Right lobe of liver (tissue), 6 donors: ENCODE measurements around the gene FAM171A1. TPM values are rescaled to one million over a fixed set of nuclear protein-coding genes. Genes with fewer than 3 reads are reported as not detected.
"Not testable (repeated sequence)": the region's sequence is repeated elsewhere in the genome, so short reads cannot be mapped to it uniquely, and the experiment has no call there.

Source experiments
- ATAC-seq, 4 donors: fragments of 200-7000 bp; cut with Tn5 transposase; one replicate each; pipeline ENCODE4 v1.9.1; 2020; ENCODE audit warnings: mild to moderate bottlenecking in 4 of 4, moderate library complexity in 4 of 4
- DNase-seq, 3 donors: peaks; one replicate each; pipeline ENCODE4 v3.0.0-alpha.2; 2020
- H3K27ac ChIP-seq, 3 donors: fragments of 200-600 bp; one replicate each; pipeline ENCODE4 v1.8.0; 2022
- H3K27me3 ChIP-seq, 2 donors: fragments of 200-600 bp; one replicate each; pipeline ENCODE4 v1.8.0; 2022
- H3K36me3 ChIP-seq, 4 donors: fragments of 200-600 bp; sonication (generic) in 1 of 4; one replicate each; pipeline versions ENCODE4 v1.5.1 to v1.8.0; 2017 to 2022; ENCODE audit warnings: control low read depth in 1 of 4
- H3K4me1 ChIP-seq, 4 donors: fragments of 200-600 bp; sonication (generic) in 1 of 4; one replicate each; pipeline versions ENCODE4 v1.5.1 to v1.8.0; 2017 to 2022; ENCODE audit warnings: control low read depth in 1 of 4
- H3K4me3 ChIP-seq, 3 donors: fragments of 200-600 bp; one replicate each; pipeline ENCODE4 v1.8.0; 2022
- H3K9me3 ChIP-seq, 4 donors: fragments of 200-600 bp; sonication (generic) in 1 of 4; one replicate each; pipeline versions ENCODE4 v1.5.1 to v1.8.0; 2017 to 2022; ENCODE audit warnings: control low read depth in 1 of 4
- POLR2A ChIP-seq: fragments of 450-650 bp; IDR thresholded peaks from one replicate; pipeline ENCODE4 v1.6.1; 2017; ENCODE audit warnings: antibody characterized with exemption, mild to moderate bottlenecking
- WGBS: methylation state at CpG from one replicate; pipeline ENCODE4 v1.1.6; 2018; ENCODE audit warnings: low coverage, low lambda C conversion rate; ENCODE audit not compliant: insufficient coverage; ENCODE audit errors: missing lambda C conversion rate; 5-methylcytosine and 5-hydroxymethylcytosine counted together
- intact Hi-C, 2 donors: fragments of 100-400 bp; cut with DNase I; formaldehyde crosslinking; loops; one replicate each; pipeline versions ENCODE4 v1.11.2 to v1.14.1; 2022
- total RNA-seq, 6 experiments: library from RNA; depleted of rRNA in 2 of 6; stranded (reverse); fragments of >200 nt in 2 of 6; fragmentation: NEBNext Ultra II Directional in 3 of 6; extraction: Animal tissue kit (Norgen Biotek cat#: 25700) in 3 of 6; gene quantifications; one replicate each; pipeline versions ENCODE4 v1.1.0 to v1.2.4, GENCODE V29; 2016 to 2023
- TF ChIP-seq, protein P1 (sequence below), 4 donors: fragments of 200-600 bp in 3 of 4; fragments of 450-650 bp in 1 of 4; IDR thresholded peaks; one replicate each; pipeline versions ENCODE4 v1.5.1 to v1.8.0; 2016 to 2022; ENCODE audit warnings: antibody characterized with exemption in 4 of 4, mild to moderate bottlenecking in 2 of 4
- donor health status: DM: no; HTN: yes; CAD: no.
- donor health status: DM: no; HTN: no; CAD: no.
- donor health status: DM: no; HTN: no; CAD: no.
- donor health status: DM: no; HTN: yes; CAD: no.
- donor health status: DM: no; HTN: yes; CAD: no.

Gene FAM171A1
- total RNA-seq, 6 experiments from 2014 or later: 6.1 to 12.1 (median 10.3) TPM

DNA sequence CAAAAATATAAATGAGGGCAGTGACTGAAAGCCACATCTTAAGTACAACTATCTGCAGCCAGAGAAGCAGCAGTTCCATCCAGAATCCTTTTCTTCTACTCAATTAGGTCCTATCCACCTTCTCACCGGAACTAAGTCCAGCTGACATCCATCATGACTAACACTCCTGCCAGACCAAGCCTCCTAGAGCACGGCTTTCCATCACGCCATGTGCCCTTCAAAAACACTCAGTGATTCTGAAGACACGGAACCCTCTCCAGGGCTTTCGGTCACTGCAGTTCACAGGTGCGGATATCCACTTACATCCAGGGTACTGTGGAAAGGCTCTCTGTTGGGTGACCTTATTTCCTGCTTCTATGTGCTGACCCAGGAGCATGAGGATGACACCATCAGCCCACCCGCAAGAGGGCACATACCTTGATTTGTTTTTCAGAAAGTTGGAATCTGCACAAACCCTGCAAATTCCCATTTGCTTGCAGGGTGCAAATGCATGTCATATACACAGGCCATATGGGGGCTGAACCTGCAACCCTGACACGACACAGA, 64.3 kb downstream of the FAM171A1 start:
- no peak overlapping the region for H3K27ac ChIP-seq
- peaks cover 0 to 5% (median 2%) of the 10 kb centered on the region in 4 donors for H3K4me1 ChIP-seq
- no peaks in the 10 kb centered on the region for H3K36me3 ChIP-seq
- no peaks in the 10 kb centered on the region for H3K27me3 ChIP-seq
- no peak for TF ChIP-seq POLR2A
- TF ChIP-seq, protein P1, sequence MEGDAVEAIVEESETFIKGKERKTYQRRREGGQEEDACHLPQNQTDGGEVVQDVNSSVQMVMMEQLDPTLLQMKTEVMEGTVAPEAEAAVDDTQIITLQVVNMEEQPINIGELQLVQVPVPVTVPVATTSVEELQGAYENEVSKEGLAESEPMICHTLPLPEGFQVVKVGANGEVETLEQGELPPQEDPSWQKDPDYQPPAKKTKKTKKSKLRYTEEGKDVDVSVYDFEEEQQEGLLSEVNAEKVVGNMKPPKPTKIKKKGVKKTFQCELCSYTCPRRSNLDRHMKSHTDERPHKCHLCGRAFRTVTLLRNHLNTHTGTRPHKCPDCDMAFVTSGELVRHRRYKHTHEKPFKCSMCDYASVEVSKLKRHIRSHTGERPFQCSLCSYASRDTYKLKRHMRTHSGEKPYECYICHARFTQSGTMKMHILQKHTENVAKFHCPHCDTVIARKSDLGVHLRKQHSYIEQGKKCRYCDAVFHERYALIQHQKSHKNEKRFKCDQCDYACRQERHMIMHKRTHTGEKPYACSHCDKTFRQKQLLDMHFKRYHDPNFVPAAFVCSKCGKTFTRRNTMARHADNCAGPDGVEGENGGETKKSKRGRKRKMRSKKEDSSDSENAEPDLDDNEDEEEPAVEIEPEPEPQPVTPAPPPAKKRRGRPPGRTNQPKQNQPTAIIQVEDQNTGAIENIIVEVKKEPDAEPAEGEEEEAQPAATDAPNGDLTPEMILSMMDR (IDR thresholded peaks at IDR 0.05): no peak
- no peak overlapping the region for H3K4me3 ChIP-seq
- ATAC-seq (no peak), DNase-seq (no peak)
- H3K9me3 ChIP-seq: no peaks in the 10 kb centered on the region
- intact Hi-C loops: no loop called here
- WGBS: 93% methylated on average over 5 of the region's 8 CpGs

DNA sequence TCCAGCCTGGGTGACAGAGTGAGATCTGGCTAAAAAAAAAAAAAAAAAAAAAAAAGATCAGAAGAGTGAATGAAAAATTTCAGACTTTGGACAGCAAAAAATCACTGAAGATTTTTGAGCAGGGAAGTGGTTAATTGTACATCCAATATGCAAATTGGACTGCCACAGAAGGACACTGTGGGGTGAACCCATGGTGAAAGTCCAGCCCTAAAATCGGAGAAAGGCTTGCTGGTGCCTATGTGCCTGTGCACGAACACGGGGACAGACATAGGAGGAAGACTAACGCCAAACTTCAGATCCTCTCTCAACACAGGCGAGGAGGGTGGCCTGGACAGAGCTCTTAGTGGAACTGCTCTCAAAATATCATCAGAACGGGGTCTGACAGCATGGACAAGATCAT, 65.5 kb downstream of the FAM171A1 start:
- intact Hi-C loops: no loop called here
- TF ChIP-seq POLR2A: no peak
- TF ChIP-seq, protein P1 (IDR thresholded peaks at IDR 0.05): no peak
- no peak for DNase-seq
- Histone ChIP-seq H3K9me3 (no peaks in the 10 kb centered on the region), H3K4me3 (no peak overlapping the region), H3K27ac (no peak overlapping the region), H3K27me3 (no peaks in the 10 kb centered on the region), H3K4me1 (peaks cover 0 to 5% (median 2%) of the 10 kb centered on the region in 4 donors), H3K36me3 (no peaks in the 10 kb centered on the region)
- ATAC-seq: peak in 3 of 4 donors; percentile 57 to 72 (median 65)
- 40% methylated on average over 1 of the region's 6 CpGs for WGBS

DNA sequence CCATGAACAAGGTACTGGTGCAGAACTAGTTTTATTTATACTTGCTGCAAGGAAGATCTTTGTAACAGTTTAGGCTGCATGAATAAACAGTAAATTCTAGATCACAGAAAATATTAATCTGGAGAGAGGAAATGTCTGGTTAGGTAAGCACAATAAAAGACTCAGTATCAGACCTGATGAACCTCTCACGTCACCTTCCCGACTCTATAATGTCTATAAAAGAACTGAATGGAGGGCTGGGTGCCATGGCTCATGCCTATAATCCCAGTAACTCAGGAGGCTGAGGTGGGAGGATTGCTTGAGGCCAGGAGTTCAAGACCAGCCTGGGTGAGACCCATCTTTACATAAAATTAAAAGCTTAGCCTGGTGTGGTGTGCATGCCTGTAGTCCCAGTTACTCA, 65.9 kb downstream of the FAM171A1 start:
- Histone ChIP-seq H3K36me3 (no peaks in the 10 kb centered on the region), H3K27me3 (no peaks in the 10 kb centered on the region), H3K4me1 (peaks cover 0 to 4% (median under 1%) of the 10 kb centered on the region in 4 donors), H3K27ac (no peak overlapping the region), H3K4me3 (no peak overlapping the region), H3K9me3 (no peaks in the 10 kb centered on the region)
- DNase-seq (no peak), ATAC-seq (no peak)
- intact Hi-C loops: no loop called here
- TF ChIP-seq POLR2A: no peak
- TF ChIP-seq, protein P1 (IDR thresholded peaks at IDR 0.05): no peak
- 93% methylated on average over 2 of the region's 2 CpGs for WGBS

DNA sequence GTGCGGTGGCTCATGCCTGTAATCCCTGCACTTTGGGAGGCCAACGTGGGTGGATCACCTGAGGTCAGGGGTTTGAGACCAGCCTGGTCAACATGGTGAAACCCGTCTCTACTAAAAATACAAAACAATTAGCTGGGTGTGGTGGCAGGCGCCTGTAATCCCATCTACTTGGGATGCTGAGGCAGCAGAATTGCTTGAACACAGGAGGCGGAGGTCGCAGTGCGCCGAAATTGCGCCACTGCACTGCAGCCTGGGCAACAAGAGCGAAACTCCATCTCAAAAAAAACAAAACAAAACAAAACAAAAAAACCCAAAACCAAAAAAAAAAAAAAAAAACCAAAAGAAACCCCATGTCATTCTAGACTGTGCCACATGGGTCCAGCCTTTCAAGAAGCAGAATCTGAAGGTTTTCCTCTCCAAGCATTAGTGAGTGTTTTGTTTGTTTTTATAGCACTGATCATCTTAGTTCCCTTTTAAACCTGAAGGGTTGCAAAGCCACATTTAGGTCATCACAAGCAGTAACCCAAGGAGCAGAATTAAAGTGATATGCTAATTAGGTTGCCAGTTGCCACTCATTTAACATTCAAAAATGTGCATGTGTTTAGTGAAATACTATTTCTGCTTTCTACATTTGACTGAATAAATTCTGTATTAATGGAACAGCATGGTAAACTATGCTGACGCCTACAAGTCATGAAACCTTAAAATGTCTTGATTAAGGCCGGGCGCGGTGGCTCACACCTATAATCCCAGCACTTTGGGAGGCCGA, 68.7 kb downstream of the FAM171A1 start:
- H3K36me3 ChIP-seq, H3K27ac ChIP-seq, H3K4me1 ChIP-seq, H3K9me3 ChIP-seq, H3K4me3 ChIP-seq, ATAC-seq, DNase-seq, intact Hi-C loops, H3K27me3 ChIP-seq: not testable (repeated sequence)
- WGBS: 87% methylated on average over 10 of the region's 15 CpGs

DNA sequence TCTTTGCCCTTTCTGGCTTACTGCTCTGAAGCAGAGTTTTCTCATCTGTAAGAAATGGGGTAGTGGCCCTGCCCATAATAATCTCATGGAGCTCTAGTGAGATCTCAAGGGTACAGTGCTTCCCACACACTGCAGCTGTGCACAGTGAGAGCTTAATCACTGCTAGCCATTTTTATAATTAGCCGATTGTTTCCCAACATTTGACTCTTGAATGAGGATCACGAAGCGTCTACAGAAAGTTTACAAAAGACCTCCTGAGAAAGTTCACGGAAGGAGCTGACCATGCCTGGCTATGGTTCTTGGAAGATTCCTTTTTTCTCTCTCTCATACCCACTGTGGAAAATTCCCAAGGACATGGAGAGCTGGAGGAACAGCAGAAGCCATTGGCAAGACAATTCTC, 70.4 kb downstream of the FAM171A1 start:
- 47% methylated on average over 4 of the region's 4 CpGs for WGBS
- Histone ChIP-seq H3K9me3 (no peaks in the 10 kb centered on the region), H3K27ac (no peak overlapping the region), H3K36me3 (no peaks in the 10 kb centered on the region), H3K4me3 (no peak overlapping the region), H3K27me3 (no peaks in the 10 kb centered on the region), H3K4me1 (no peaks in the 10 kb centered on the region)
- no peak for ATAC-seq
- no peak for DNase-seq
- TF ChIP-seq, protein P1 (IDR thresholded peaks at IDR 0.05): no peak
- TF ChIP-seq POLR2A: no peak
- intact Hi-C loops: no loop called here
